H1 (cell line): ENCODE results near the gene GALK1. TPM values are rescaled to one million over a fixed set of nuclear protein-coding genes. Genes with fewer than 3 reads are reported as not detected.

Experiments
- CTCF ChIA-PET: fragments of 300-600 bp; sonication (Branson Sonifier 250); formaldehyde crosslinking; loops from one replicate; lab custom pipeline; 2021; ENCODE audit not compliant: partially characterized antibody; lab: Charles Lee
- POLR2A ChIA-PET: fragments of 300-600 bp; sonication (Branson Sonifier 250); formaldehyde crosslinking; loops from one replicate; lab custom pipeline; 2021; ENCODE audit warnings: inconsistent platforms; ENCODE audit not compliant: partially characterized antibody; lab: Charles Lee
- DNase-seq, 2 experiments: peaks; one replicate each; pipeline versions ENCODE4 v3.0.0 to v3.0.0-alpha.2; 2010 to 2022; ENCODE audit warnings: low spot score in 2 of 2, low read depth in 1 of 2, mixed read lengths in 1 of 2
- FAIRE-seq: peaks from 2 replicates; lab custom pipeline; 2011; peaks lifted over from hg19 to GRCh38; lab: Jason Lieb, UNC
- H2AFZ ChIP-seq: 2 replicates; pipeline ENCODE4 v1.8.1; 2012; ENCODE audit warnings: low read length, inconsistent platforms
- H2AK5ac ChIP-seq: 2 replicates; pipeline ENCODE4 v1.6.1; 2013; ENCODE audit warnings: low read depth, low read length
- H2BK120ac ChIP-seq: replicated peaks from 2 replicates; pipeline ENCODE3; 2013; ENCODE audit warnings: low read depth, low read length, inconsistent platforms
- H2BK12ac ChIP-seq: 2 replicates; pipeline ENCODE4 v1.6.1; 2013; ENCODE audit warnings: low read depth, low read length
- H2BK15ac ChIP-seq: 2 replicates; pipeline ENCODE4 v1.6.1; 2013; ENCODE audit warnings: low read length
- H2BK20ac ChIP-seq: 2 replicates; pipeline ENCODE4 v1.6.1; 2013; ENCODE audit warnings: low read length
- H2BK5ac ChIP-seq: 2 replicates; pipeline ENCODE4 v1.6.1; 2013; ENCODE audit warnings: low read depth, low read length
- H3K14ac ChIP-seq: 2 replicates; pipeline ENCODE4 v1.6.1; 2013; ENCODE audit warnings: inconsistent platforms; ENCODE audit not compliant: insufficient read length
- H3K18ac ChIP-seq: 2 replicates; pipeline ENCODE4 v1.6.1; 2013; ENCODE audit warnings: low read length; ENCODE audit errors: extremely low read depth
- H3K23ac ChIP-seq: 2 replicates; pipeline ENCODE4 v1.6.1; 2013; ENCODE audit warnings: inconsistent platforms; ENCODE audit not compliant: insufficient read length
- H3K23me2 ChIP-seq: 2 replicates; pipeline ENCODE4 v1.6.1; 2013; ENCODE audit warnings: low read depth, low read length
- H3K27ac ChIP-seq: 2 replicates; pipeline ENCODE4 v1.6.1; 2011; ENCODE audit warnings: low read depth, low read length, inconsistent platforms
- H3K27me3 ChIP-seq, 4 experiments: replicated peaks in 1 of 4; 1 replicate in 1 of 4; 2 replicates in 3 of 4; pipeline versions ENCODE4 v1.6.1 to v1.8.1; 2011 to 2013; ENCODE audit warnings: low read length in 3 of 4, mild to moderate bottlenecking in 3 of 4, inconsistent platforms in 2 of 4, mixed read lengths in 2 of 4, moderate library complexity in 1 of 4; ENCODE audit not compliant: control insufficient read depth in 3 of 4, insufficient read depth in 3 of 4; ENCODE audit errors: extremely low read depth in 1 of 4
- H3K36me3 ChIP-seq, 4 experiments: 2 replicates each; pipeline versions ENCODE4 v1.6.1 to v1.8.1; 2011 to 2013; ENCODE audit warnings: mild to moderate bottlenecking in 4 of 4, low read length in 3 of 4, moderate library complexity in 2 of 4, control low read depth in 1 of 4, inconsistent platforms in 1 of 4; ENCODE audit not compliant: insufficient read depth in 4 of 4, control insufficient read depth in 2 of 4
- H3K4ac ChIP-seq: replicated peaks from 2 replicates; pipeline ENCODE3; 2013; ENCODE audit warnings: low read length, low read depth, mixed read lengths, inconsistent platforms; ENCODE audit not compliant: insufficient read length
- H3K4me1 ChIP-seq, 4 experiments: replicated peaks in 1 of 4; 1 replicate in 1 of 4; 2 replicates in 3 of 4; pipeline versions ENCODE4 v1.6.1 to v1.8.1; 2011 to 2013; ENCODE audit warnings: low read length in 3 of 4, inconsistent platforms in 2 of 4, mixed read lengths in 1 of 4; ENCODE audit not compliant: insufficient read depth in 4 of 4, control insufficient read depth in 3 of 4
- H3K4me2 ChIP-seq, 2 experiments: 2 replicates each; pipeline versions ENCODE4 v1.6.1 to v1.8.1; 2011 to 2013; ENCODE audit warnings: low read depth in 2 of 2, low read length in 2 of 2, control low read depth in 1 of 2, inconsistent platforms in 1 of 2, mild to moderate bottlenecking in 1 of 2; ENCODE audit not compliant: insufficient read depth in 1 of 2
- H3K4me3 ChIP-seq, 4 experiments: fragments of 200-600, 300-600 bp in 1 of 4; sonication (generic), shearing (Covaris generic), sonication (Bioruptor Twin) in 1 of 4; 2 replicates each; pipeline versions ENCODE4 v1.5.1 to v1.8.1; 2011 to 2016; ENCODE audit warnings: low read length in 4 of 4, low read depth in 3 of 4, control low read depth in 2 of 4, inconsistent platforms in 2 of 4, mild to moderate bottlenecking in 2 of 4, mixed read lengths in 1 of 4, moderate library complexity in 1 of 4; ENCODE audit not compliant: insufficient read depth in 2 of 4; ENCODE audit errors: extremely low read depth in 1 of 4
- H3K56ac ChIP-seq: replicated peaks from 2 replicates; pipeline ENCODE3; 2013; ENCODE audit warnings: low read depth, mild to moderate bottlenecking, mixed read lengths, low read length, inconsistent platforms; ENCODE audit not compliant: insufficient read length
- H3K79me1 ChIP-seq: 2 replicates; pipeline ENCODE4 v1.6.1; 2013; ENCODE audit warnings: low read depth, low read length, control low read depth
- H3K79me2 ChIP-seq, 2 experiments: 2 replicates each; pipeline versions ENCODE4 v1.6.1 to v1.8.1; 2012 to 2013; ENCODE audit warnings: low read length in 2 of 2, mild to moderate bottlenecking in 2 of 2, inconsistent platforms in 1 of 2; ENCODE audit not compliant: insufficient read depth in 2 of 2, control insufficient read depth in 1 of 2
- H3K9ac ChIP-seq, 4 experiments: replicated peaks in 1 of 4; 1 replicate in 1 of 4; 2 replicates in 3 of 4; pipeline versions ENCODE4 v1.6.1 to v1.8.1; 2011 to 2013; ENCODE audit warnings: low read depth in 3 of 4, low read length in 3 of 4, control low read depth in 2 of 4, mild to moderate bottlenecking in 2 of 4, moderate library complexity in 2 of 4, inconsistent platforms in 1 of 4; ENCODE audit errors: extremely low read depth in 1 of 4
- H3K9me3 ChIP-seq, 2 experiments: 2 replicates each; pipeline versions ENCODE4 v1.6.1 to v1.8.1; 2012 to 2013; ENCODE audit warnings: mild to moderate bottlenecking in 2 of 2, moderate library complexity in 2 of 2, control low read depth in 1 of 2, inconsistent platforms in 1 of 2, low read depth in 1 of 2, low read length in 1 of 2, mixed read lengths in 1 of 2; ENCODE audit not compliant: insufficient read depth in 2 of 2
- H4K20me1 ChIP-seq, 2 experiments: replicated peaks in 1 of 2; 2 replicates each; pipeline versions ENCODE3 to v1.8.1; 2011 to 2013; ENCODE audit warnings: inconsistent platforms in 2 of 2, low read length in 2 of 2, mild to moderate bottlenecking in 1 of 2; ENCODE audit not compliant: insufficient read depth in 2 of 2, control insufficient read depth in 1 of 2
- H4K5ac ChIP-seq: 2 replicates; pipeline ENCODE4 v1.6.1; 2013; ENCODE audit warnings: low read length, low read depth, mixed read lengths, inconsistent platforms; ENCODE audit not compliant: insufficient read length
- H4K8ac ChIP-seq: 2 replicates; pipeline ENCODE4 v1.8.0; 2013; ENCODE audit warnings: mild to moderate bottlenecking, moderate library complexity, low read length, inconsistent platforms; ENCODE audit not compliant: insufficient read depth; ENCODE audit errors: extremely low read depth
- H4K91ac ChIP-seq: replicated peaks from 2 replicates; pipeline ENCODE3; 2013; ENCODE audit warnings: low read length, mixed read lengths, inconsistent platforms; ENCODE audit not compliant: insufficient read length
- BACH1 ChIP-seq: IDR thresholded peaks from 2 replicates; pipeline ENCODE4 v1.6.1; 2012; ENCODE audit warnings: low read length, improper control_type of control experiment
- BRCA1 ChIP-seq: IDR thresholded peaks from 2 replicates; pipeline ENCODE4 v1.6.1; 2012; ENCODE audit warnings: low read depth, low read length, improper control_type of control experiment
- CREB1 ChIP-seq: IDR thresholded peaks from 2 replicates; pipeline ENCODE4 v1.6.1; 2012; ENCODE audit warnings: inconsistent platforms
- GTF2F1 ChIP-seq: IDR thresholded peaks from 2 replicates; pipeline ENCODE4 v1.6.1; 2012; ENCODE audit warnings: low read depth, low read length, improper control_type of control experiment, borderline replicate concordance
- KDM1A ChIP-seq: fragments of 200-600, 300-600 bp; sonication (generic); IDR thresholded peaks from 2 replicates; pipeline ENCODE4 v1.7.1; 2016; ENCODE audit warnings: mild to moderate bottlenecking, low read length, borderline replicate concordance
- POLR2A ChIP-seq, 2 experiments: IDR thresholded peaks; 1 replicate in 1 of 2; 2 replicates in 1 of 2; pipeline ENCODE4 v1.6.1; 2011; ENCODE audit warnings: low read depth in 2 of 2, low read length in 2 of 2, mild to moderate bottlenecking in 2 of 2; ENCODE audit errors: control extremely low read depth in 1 of 2
- POLR2AphosphoS5 ChIP-seq: IDR thresholded peaks from 2 replicates; pipeline ENCODE4 v1.6.1; 2011; ENCODE audit warnings: low read depth, low read length
- RFX5 ChIP-seq: IDR thresholded peaks from 2 replicates; pipeline ENCODE4 v1.6.1; 2011; ENCODE audit warnings: low read depth, low read length, improper control_type of control experiment, borderline replicate concordance
- TBP ChIP-seq: IDR thresholded peaks from 2 replicates; pipeline ENCODE4 v1.6.1; 2011; ENCODE audit warnings: low read depth, low read length, improper control_type of control experiment
- WGBS, 2 experiments: shearing (Covaris generic) in 1 of 2; methylation state at CpG; one replicate each; pipeline versions ENCODE4 v1.1.6 to v1.1.7; 2013 to 2015; ENCODE audit warnings: low lambda C conversion rate in 2 of 2, mixed read lengths in 2 of 2, inconsistent platforms in 1 of 2, low coverage in 1 of 2, missing lambda C conversion rate in 1 of 2; ENCODE audit not compliant: insufficient replicate concordance in 2 of 2, insufficient coverage in 1 of 2, insufficient read length in 1 of 2; ENCODE audit errors: extremely low coverage in 1 of 2, missing lambda C conversion rate in 1 of 2; 5-methylcytosine and 5-hydroxymethylcytosine counted together
- polyA plus RNA-seq, 7 experiments: library from polyadenylated mRNA; depleted of rRNA in 3 of 7; stranded (reverse) in 5 of 7; unstranded in 2 of 7; fragments of >200 nt in 5 of 7; fragments of 200-250 nt in 2 of 7; gene quantifications; 1 replicate in 5 of 7; 2 replicates in 1 of 7; 4 replicates in 1 of 7; pipeline versions ENCODE4 v1.2.1 to v1.2.3, GENCODE V29; 2011 to 2013; ENCODE audit warnings: missing spikeins in 2 of 7, mixed read lengths in 2 of 7
- total RNA-seq: library from RNA; stranded (reverse); fragmentation: NEBNext Ultra II Directional; extraction: Animal tissue kit (Norgen Biotek cat#: 25700); gene quantifications from 2 replicates; pipeline ENCODE4 v1.2.1, GENCODE V29; 2021
- TF ChIP-seq, protein P1 (sequence below): IDR thresholded peaks from 2 replicates; pipeline ENCODE4 v1.6.1; 2012; ENCODE audit warnings: low read length, inconsistent platforms

The GALK1 gene
- total and polyA plus RNA-seq, 2 of the 8 experiments (the other 6 are each of a cell fraction or from before 2014, with no cell fraction given) = 34.1 to 47.9 TPM

DNA sequence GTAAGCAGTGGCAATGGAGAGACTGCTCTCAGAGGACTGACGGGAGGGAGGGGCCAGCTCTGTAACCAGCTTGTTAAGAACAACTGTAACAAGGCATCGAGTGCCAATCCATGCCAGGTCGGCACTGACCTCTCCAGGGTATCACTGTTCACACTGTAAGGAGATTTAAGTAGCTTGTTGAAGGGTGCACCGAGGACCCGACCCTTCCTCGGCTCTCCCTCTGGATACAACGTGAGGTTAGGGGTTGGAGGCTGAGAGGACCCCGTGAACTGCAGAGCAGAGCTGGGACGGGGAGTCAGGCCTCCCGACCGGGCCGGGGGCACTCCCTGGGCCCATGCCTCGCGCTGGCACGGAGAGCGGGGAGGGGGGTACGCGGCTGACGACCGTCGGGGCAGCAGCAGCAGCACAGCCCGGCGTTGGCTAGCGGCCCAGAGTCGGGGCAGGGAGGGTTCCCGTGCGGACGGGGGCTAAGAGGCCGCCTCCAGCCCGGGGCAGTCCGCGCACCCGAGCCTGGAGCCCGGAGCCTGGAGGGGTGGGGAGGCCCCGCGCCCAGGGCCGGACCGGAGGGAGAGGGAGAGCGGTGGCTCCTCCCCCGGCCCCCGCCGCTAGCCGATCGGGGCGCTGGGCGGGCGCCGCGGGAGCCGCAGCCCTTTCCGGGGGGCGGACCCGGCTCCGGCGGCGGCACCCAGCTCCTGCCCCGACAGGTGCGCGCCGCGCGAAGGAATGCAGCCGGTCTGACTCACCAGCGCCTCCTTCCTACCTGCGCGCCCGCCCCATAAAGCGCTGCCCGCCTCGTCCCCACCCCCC lies 44.1 kb downstream of the GALK1 start, which contains the start of gene ITGB4:
ITGB4 (plus strand) TSS at position 804 of the 807 bp plus-strand sequence. CDS start 3,245 bp downstream, outside the sequence.
- Histone ChIP-seq H4K8ac (peak within 1 kb of the TSS; percentile 35), H2BK12ac (peak within 1 kb of the TSS; percentile 10; the same call in 1 of the 2 replicates), H3K9ac (peak within 1 kb of the TSS in 3 of 4 experiments; percentile 5 to 60 (median 13); a peak in 2 of 7 replicates), H3K4me3 (peak within 1 kb of the TSS; percentile 49 to 74 (median 50)), H3K9me3 (no peaks in the 10 kb centered on the region), H3K79me1 (no peaks in the 10 kb centered on the region), H2BK5ac (peak within 1 kb of the TSS; percentile 52; the same call in 1 of the 2 replicates), H2AK5ac (no peak within 1 kb of the TSS; the same call in 1 of the 2 replicates), H3K23ac (no peak within 1 kb of the TSS), H3K27ac (no peak within 1 kb of the TSS), H4K5ac (no peak within 1 kb of the TSS), H4K20me1 (no peaks in the 10 kb centered on the region), H2AFZ (peak within 1 kb of the TSS; percentile 73; the same call in 1 of the 2 replicates), H2BK20ac (0 out of 2 replicates have a peak within 1 kb of the TSS, but pooled peaks have one; percentile 6), H2BK15ac (peak within 1 kb of the TSS; percentile 20; the same call in 1 of the 2 replicates), H3K4ac (peak within 1 kb of the TSS; percentile 41), H3K4me1 (peaks cover 0 to 8% (median 4%) of the 10 kb centered on the region in 4 experiments; a peak in 3 of 7 replicates), H3K23me2 (peaks cover 11% of the 10 kb centered on the region; the same call in 1 of the 2 replicates), H3K79me2 (no peaks in the 10 kb centered on the region), H3K27me3 (peaks cover 4 to 30% (median 17%) of the 10 kb centered on the region in 4 experiments; a peak in 6 of 7 replicates), H3K56ac (peak within 1 kb of the TSS; percentile 1), H3K18ac (peak within 1 kb of the TSS; percentile 60), H4K91ac (peak within 1 kb of the TSS; percentile 53), H3K36me3 (no peaks in the 10 kb centered on the region), H3K14ac (no peak within 1 kb of the TSS), H2BK120ac (no peak within 1 kb of the TSS), H3K4me2 (peak within 1 kb of the TSS; percentile 70 to 96)
- WGBS, 2 experiments = 14% methylated on average over 33 of the region's 70 CpGs; no CpG with 5 or more reads in 1 of the 2 experiments
- DNase-seq = peak; percentile 50 to 84
- no peak for FAIRE-seq
- ChIA-PET POLR2A (interaction anchor here (0.9 to 7.1 kb wide), 9 partner anchors 9 to 57 kb away, joined by 4 to 45 read pairs (median 7); partner anchors contain the start of gene RECQL5), CTCF (interaction anchor here (1.0 to 4.4 kb wide), 16 partner anchors 10 to 119 kb away, joined by 3 to 31 read pairs (median 8); partner anchors contain the start of gene SMIM5)
- TF ChIP-seq TBP (no peak), POLR2A (IDR thresholded peaks at IDR 0.05; ENCODE audit: control extremely low read depth in 1 of 2, low read depth in 2 of 2, low read length in 2 of 2) (peak in 1 of 2 experiments; percentile 43; a peak in 1 of 3 replicates), CREB1 (no peak), KDM1A (no peak), RFX5 (no peak), GTF2F1 (no peak), POLR2AphosphoS5 (no peak), BACH1 (no peak), BRCA1 (no peak)
- TF ChIP-seq, protein P1, sequence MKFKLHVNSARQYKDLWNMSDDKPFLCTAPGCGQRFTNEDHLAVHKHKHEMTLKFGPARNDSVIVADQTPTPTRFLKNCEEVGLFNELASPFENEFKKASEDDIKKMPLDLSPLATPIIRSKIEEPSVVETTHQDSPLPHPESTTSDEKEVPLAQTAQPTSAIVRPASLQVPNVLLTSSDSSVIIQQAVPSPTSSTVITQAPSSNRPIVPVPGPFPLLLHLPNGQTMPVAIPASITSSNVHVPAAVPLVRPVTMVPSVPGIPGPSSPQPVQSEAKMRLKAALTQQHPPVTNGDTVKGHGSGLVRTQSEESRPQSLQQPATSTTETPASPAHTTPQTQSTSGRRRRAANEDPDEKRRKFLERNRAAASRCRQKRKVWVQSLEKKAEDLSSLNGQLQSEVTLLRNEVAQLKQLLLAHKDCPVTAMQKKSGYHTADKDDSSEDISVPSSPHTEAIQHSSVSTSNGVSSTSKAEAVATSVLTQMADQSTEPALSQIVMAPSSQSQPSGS = no peak
